Astrocyte (in vitro differentiated cells and primary cell): ENCODE data around the gene CHFR. TPM values are rescaled to one million over a fixed set of nuclear protein-coding genes. Genes with fewer than 3 reads are reported as not detected.

Source experiments
- DNase-seq: peaks from one replicate; pipeline ENCODE4 v3.0.0-alpha.2; 2010; ENCODE audit warnings: low read depth
- FAIRE-seq: peaks from 2 replicates; lab custom pipeline; 2011; peaks lifted over from hg19 to GRCh38; lab: Jason Lieb, UNC
- H2AFZ ChIP-seq: 2 replicates; pipeline ENCODE4 v1.6.0; 2012; ENCODE audit warnings: low read depth, low read length, inconsistent platforms
- H3K27ac ChIP-seq: 2 replicates; pipeline ENCODE4 v1.5.1; 2011; ENCODE audit warnings: low read depth, low read length, inconsistent platforms
- H3K27me3 ChIP-seq: 2 replicates; pipeline ENCODE4 v1.6.0; 2011; ENCODE audit warnings: low read length, inconsistent platforms; ENCODE audit not compliant: insufficient read depth
- H3K36me3 ChIP-seq: 2 replicates; pipeline ENCODE4 v1.5.1; 2011; ENCODE audit warnings: low read length, inconsistent platforms; ENCODE audit not compliant: insufficient read depth
- H3K4me1 ChIP-seq: 2 replicates; pipeline ENCODE4 v1.5.1; 2011; ENCODE audit warnings: low read length, inconsistent platforms; ENCODE audit not compliant: insufficient read depth
- H3K4me2 ChIP-seq: 2 replicates; pipeline ENCODE4 v1.6.0; 2012; ENCODE audit warnings: low read length, inconsistent platforms
- H3K4me3 ChIP-seq: 2 replicates; pipeline ENCODE4 v1.5.1; 2011; ENCODE audit warnings: low read depth, mild to moderate bottlenecking, low read length, inconsistent platforms; ENCODE audit not compliant: insufficient read depth
- H3K79me2 ChIP-seq: 2 replicates; pipeline ENCODE4 v1.6.0; 2012; ENCODE audit warnings: mild to moderate bottlenecking, low read length, inconsistent platforms; ENCODE audit not compliant: insufficient read depth
- H3K9ac ChIP-seq: 2 replicates; pipeline ENCODE4 v1.6.0; 2012; ENCODE audit warnings: mild to moderate bottlenecking, low read length, inconsistent platforms
- H3K9me3 ChIP-seq: 2 replicates; pipeline ENCODE4 v1.5.1; 2012; ENCODE audit warnings: low read depth, mild to moderate bottlenecking, low read length, inconsistent platforms; ENCODE audit not compliant: insufficient read depth
- H4K20me1 ChIP-seq: 2 replicates; pipeline ENCODE4 v1.6.0; 2012; ENCODE audit warnings: low read length, inconsistent platforms; ENCODE audit not compliant: insufficient read depth
- H3K27ac Mint-ChIP-seq: one replicate; pipeline ENCODE4 v1.8.0; 2021; ENCODE audit warnings: mild to moderate bottlenecking, mixed read lengths; ENCODE audit not compliant: unreplicated experiment
- H3K27me3 Mint-ChIP-seq: one replicate; pipeline ENCODE4 v1.8.0; 2021; ENCODE audit warnings: low read depth, mixed read lengths; ENCODE audit not compliant: unreplicated experiment
- H3K36me3 Mint-ChIP-seq: one replicate; pipeline ENCODE4 v1.8.0; 2021; ENCODE audit warnings: low read depth, mixed read lengths; ENCODE audit not compliant: unreplicated experiment
- H3K4me1 Mint-ChIP-seq: one replicate; pipeline ENCODE4 v1.8.0; 2021; ENCODE audit warnings: low read depth, mixed read lengths; ENCODE audit not compliant: unreplicated experiment
- H3K4me3 Mint-ChIP-seq: one replicate; pipeline ENCODE4 v1.8.0; 2021; ENCODE audit warnings: mild to moderate bottlenecking, moderate library complexity, mixed read lengths; ENCODE audit not compliant: unreplicated experiment
- H3K9me3 Mint-ChIP-seq: one replicate; pipeline ENCODE4 v1.8.0; 2021; ENCODE audit warnings: mild to moderate bottlenecking, mixed read lengths; ENCODE audit not compliant: unreplicated experiment
- CTCF ChIP-seq: IDR thresholded peaks from 2 replicates; pipeline ENCODE4 v1.5.1; 2011; ENCODE audit warnings: low read depth, mild to moderate bottlenecking, inconsistent platforms, low read length, moderate library complexity; ENCODE audit not compliant: insufficient read depth
- EZH2 ChIP-seq: IDR thresholded peaks from 2 replicates; pipeline ENCODE4 v1.6.1; 2012; ENCODE audit warnings: mild to moderate bottlenecking, low read length, inconsistent platforms; ENCODE audit not compliant: insufficient read depth
- total RNA-seq: library from RNA; stranded (reverse); gene quantifications from 2 replicates; pipeline ENCODE4 v1.2.1, GENCODE V29; 2021

The CHFR gene
- total RNA-seq, 1 donor from 2014 or later, result 66.6 TPM

- H3K9me3 Mint-ChIP-seq, result no peaks in the 10 kb centered on the region
- Histone ChIP-seq H3K27me3 (no peaks in the 10 kb centered on the region), H3K9ac (no peak overlapping the region), H3K4me2 (no peak overlapping the region), H2AFZ (no peak overlapping the region), H3K79me2 (peaks cover 20% of the 10 kb centered on the region), H3K27ac (no peak overlapping the region), H3K4me3 (no peak overlapping the region), H3K4me1 (peaks cover 12% of the 10 kb centered on the region), H3K9me3 (no peaks in the 10 kb centered on the region), H3K36me3 (peaks cover 7% of the 10 kb centered on the region), H4K20me1 (peaks cover 14% of the 10 kb centered on the region)
- no peak overlapping the region for H3K27ac Mint-ChIP-seq
- H3K4me3 Mint-ChIP-seq, result no peak overlapping the region
- H3K27me3 Mint-ChIP-seq, result no peaks in the 10 kb centered on the region
- peaks cover 32% of the 10 kb centered on the region for H3K36me3 Mint-ChIP-seq
- TF ChIP-seq EZH2, result no peak
- no peak for FAIRE-seq
- no peak for DNase-seq
- peaks cover 12% of the 10 kb centered on the region for H3K4me1 Mint-ChIP-seq
Observed at GRCh38 chr12:132831771-132832170, 55.6 kb downstream of the CHFR start.

GRCh38 chr12:132828706-132829534, 58.5 kb downstream of the CHFR start, which contains the start of gene GOLGA3:
Gene GOLGA3, minus strand, starts transcription at chr12:132828869. Its CDS starts 6,741 bp downstream, at chr12:132822128.
- Histone ChIP-seq H3K36me3 (peaks cover 19% of the 10 kb centered on the region), H3K4me2 (peak within 1 kb of the TSS; percentile 95), H3K27ac (peak within 1 kb of the TSS; percentile 99), H3K79me2 (peaks cover 45% of the 10 kb centered on the region), H3K27me3 (no peaks in the 10 kb centered on the region), H3K4me3 (peak within 1 kb of the TSS; percentile 95), H2AFZ (peak within 1 kb of the TSS; percentile 99), H3K9me3 (no peaks in the 10 kb centered on the region), H4K20me1 (peaks cover 37% of the 10 kb centered on the region), H3K9ac (peak within 1 kb of the TSS; percentile 98), H3K4me1 (peaks cover 16% of the 10 kb centered on the region)
- no peak for TF ChIP-seq EZH2
- TF ChIP-seq CTCF, result no peak
- Mint-ChIP-seq H3K27me3 (no peaks in the 10 kb centered on the region), H3K36me3 (peaks cover 32% of the 10 kb centered on the region), H3K9me3 (no peaks in the 10 kb centered on the region), H3K27ac (peak within 1 kb of the TSS; percentile 99), H3K4me3 (peak within 1 kb of the TSS; percentile 93), H3K4me1 (peaks cover 23% of the 10 kb centered on the region)
- no peak for FAIRE-seq
- peak; percentile 91 for DNase-seq

- Mint-ChIP-seq H3K4me3 (peak overlapping the region; percentile 93), H3K4me1 (peaks cover 26% of the 10 kb centered on the region), H3K9me3 (no peaks in the 10 kb centered on the region), H3K27ac (peak overlapping the region; percentile 97), H3K27me3 (no peaks in the 10 kb centered on the region), H3K36me3 (peaks cover 34% of the 10 kb centered on the region)
- Histone ChIP-seq H3K79me2 (peaks cover 53% of the 10 kb centered on the region), H3K4me2 (peak overlapping the region; percentile 95), H3K27ac (peak overlapping the region; percentile 99), H3K4me3 (peak overlapping the region; percentile 95), H2AFZ (no peak overlapping the region), H3K36me3 (peaks cover 19% of the 10 kb centered on the region), H3K4me1 (peaks cover 16% of the 10 kb centered on the region), H3K9ac (peak overlapping the region; percentile 98), H3K9me3 (no peaks in the 10 kb centered on the region), H3K27me3 (no peaks in the 10 kb centered on the region), H4K20me1 (peaks cover 45% of the 10 kb centered on the region)
- FAIRE-seq (no peak), DNase-seq (peak; percentile 81)
- no peak for TF ChIP-seq CTCF
- TF ChIP-seq EZH2, result no peak
Observed at GRCh38 chr12:132827763-132828703, 59.4 kb downstream of the CHFR start.
